Endothelial cell of umbilical vein (primary cell): ENCODE results near the gene CD164L2. TPM values are rescaled to one million over a fixed set of nuclear protein-coding genes. Genes with fewer than 3 reads are reported as not detected.

Experiments used
- BruUV-seq: library from RNA; stranded (reverse); fragments of 400-500 nt; replicated peaks from 2 replicates; lab custom pipeline; 2021; lab: Mats Ljungman, UMichigan
- CTCF ChIA-PET: fragments of 300-600, 350-600 bp; sonication (Branson Sonifier 250); formaldehyde crosslinking; loops from one replicate; lab custom pipeline; 2021; ENCODE audit warnings: antibody characterized with exemption, inconsistent platforms; lab: Charles Lee
- POLR2A ChIA-PET: fragments of 300-600, 350-600 bp; sonication (Branson Sonifier 250); formaldehyde crosslinking; loops from one replicate; lab custom pipeline; 2021; ENCODE audit warnings: antibody characterized with exemption, inconsistent platforms; lab: Charles Lee
- DNase-seq: peaks from one replicate; pipeline ENCODE4 v3.0.0-alpha.2; 2011; ENCODE audit warnings: low read depth, low spot score
- FAIRE-seq: peaks from 2 replicates; lab custom pipeline; 2011; peaks lifted over from hg19 to GRCh38; lab: Jason Lieb, UNC
- H2AFZ ChIP-seq: 2 replicates; pipeline ENCODE4 v1.6.0; 2012; ENCODE audit warnings: low read depth, low read length, control low read depth, inconsistent platforms
- H3K27ac ChIP-seq: 2 replicates; pipeline ENCODE4 v1.5.1; 2011; ENCODE audit warnings: low read depth, mild to moderate bottlenecking, control low read depth, low read length, moderate library complexity; ENCODE audit not compliant: insufficient read depth
- H3K27me3 ChIP-seq, 2 experiments: 2 replicates each; pipeline versions ENCODE4 v1.6.0 to v1.6.1; 2011; ENCODE audit warnings: low read length in 2 of 2, mixed read lengths in 1 of 2; ENCODE audit not compliant: control insufficient read depth in 2 of 2, insufficient read depth in 2 of 2
- H3K36me3 ChIP-seq, 2 experiments: 2 replicates in 1 of 2; 3 replicates in 1 of 2; pipeline ENCODE4 v1.5.1; 2011; ENCODE audit warnings: low read length in 2 of 2, mild to moderate bottlenecking in 1 of 2, moderate library complexity in 1 of 2; ENCODE audit not compliant: control insufficient read depth in 2 of 2, insufficient read depth in 2 of 2; ENCODE audit errors: extremely low read depth in 1 of 2
- H3K4me1 ChIP-seq: 3 replicates; pipeline ENCODE4 v1.5.1; 2011; ENCODE audit warnings: mild to moderate bottlenecking, low read length; ENCODE audit not compliant: control insufficient read depth, insufficient read depth; ENCODE audit errors: extremely low read depth
- H3K4me2 ChIP-seq: 2 replicates; pipeline ENCODE4 v1.6.1; 2011; ENCODE audit warnings: low read length, control low read depth, mixed read lengths; ENCODE audit not compliant: insufficient read depth
- H3K4me3 ChIP-seq, 3 experiments: fragments of 200-600 bp in 1 of 3; sonication (generic), shearing (Covaris generic) in 1 of 3; replicated peaks in 1 of 3; 2 replicates each; pipeline ENCODE4 v1.5.1; 2011 to 2016; ENCODE audit warnings: control low read depth in 3 of 3, low read length in 3 of 3, mild to moderate bottlenecking in 2 of 3, inconsistent platforms in 1 of 3, low read depth in 1 of 3, moderate library complexity in 1 of 3; ENCODE audit not compliant: insufficient read depth in 1 of 3
- H3K79me2 ChIP-seq: 2 replicates; pipeline ENCODE4 v1.6.0; 2012; ENCODE audit warnings: low read length, inconsistent platforms; ENCODE audit not compliant: control insufficient read depth, insufficient read depth
- H3K9ac ChIP-seq: replicated peaks from 2 replicates; pipeline ENCODE3; 2011; ENCODE audit warnings: low read length, control low read depth; ENCODE audit not compliant: insufficient read depth; ENCODE audit errors: extremely low read depth
- H3K9me1 ChIP-seq: replicated peaks from 3 replicates; pipeline ENCODE4 v1.6.0; 2011; ENCODE audit warnings: mild to moderate bottlenecking, low read length; ENCODE audit not compliant: control insufficient read depth, insufficient read depth; ENCODE audit errors: extremely low read depth
- H3K9me3 ChIP-seq: replicated peaks from 2 replicates; pipeline ENCODE4 v1.5.1; 2012; ENCODE audit warnings: low read length, inconsistent platforms; ENCODE audit not compliant: control insufficient read depth, insufficient read depth
- H4K20me1 ChIP-seq: replicated peaks from 2 replicates; pipeline ENCODE3; 2011; ENCODE audit warnings: mild to moderate bottlenecking, low read length; ENCODE audit not compliant: control insufficient read depth, insufficient read depth; ENCODE audit errors: extremely low read depth
- EZH2 ChIP-seq: IDR thresholded peaks from 2 replicates; pipeline ENCODE4 v1.6.1; 2012; ENCODE audit warnings: borderline replicate concordance, low read depth, mild to moderate bottlenecking, moderate library complexity, low read length, inconsistent platforms; ENCODE audit not compliant: severe bottlenecking
- FOS ChIP-seq: IDR thresholded peaks from 2 replicates; pipeline ENCODE4 v1.6.1; 2011; ENCODE audit warnings: mild to moderate bottlenecking, low read length, moderate library complexity, borderline replicate concordance; ENCODE audit not compliant: insufficient read depth
- GATA2 ChIP-seq: IDR thresholded peaks from 2 replicates; pipeline ENCODE4 v1.7.0; 2011; ENCODE audit warnings: low read depth, mild to moderate bottlenecking, moderate library complexity, mixed read lengths, low read length; ENCODE audit not compliant: insufficient read length, insufficient read depth
- JUN ChIP-seq: IDR thresholded peaks from 2 replicates; pipeline ENCODE4 v1.6.1; 2011; ENCODE audit warnings: borderline replicate concordance, low read depth; ENCODE audit not compliant: insufficient read length, insufficient read depth
- MYC ChIP-seq: IDR thresholded peaks from one replicate; pipeline ENCODE4 v1.6.1; 2011; ENCODE audit warnings: mild to moderate bottlenecking, low read depth, low read length
- POLR2A ChIP-seq: IDR thresholded peaks from 2 replicates; pipeline ENCODE4 v1.6.1; 2012; ENCODE audit warnings: low read depth, mild to moderate bottlenecking, control low read depth, low read length
- POLR2AphosphoS5 ChIP-seq: IDR thresholded peaks from 2 replicates; pipeline ENCODE4 v1.6.1; 2012; ENCODE audit warnings: low read depth, mild to moderate bottlenecking, control low read depth, low read length, moderate library complexity; ENCODE audit not compliant: insufficient read depth
- dilution Hi-C: fragments of 300-500 bp; cut with MboI; formaldehyde crosslinking; loops from one replicate; pipeline ENCODE4 v1.15.0; 2019; ENCODE audit warnings: low sequenced_read_pairs; ENCODE audit not compliant: extremely low pct_ligation_motif_present
- intact Hi-C: fragments of 100-400 bp; cut with micrococcal nuclease; formaldehyde crosslinking; loops from one replicate; pipeline ENCODE4 v1.10.0; 2022
- polyA plus RNA-seq, 4 experiments: library from polyadenylated mRNA; depleted of rRNA in 3 of 4; stranded (reverse) in 3 of 4; unstranded in 1 of 4; fragments of >200 nt; gene quantifications; 2 replicates each; pipeline versions ENCODE4 v1.2.1 to v1.2.3, GENCODE V29; 2011 to 2012; ENCODE audit warnings: missing spikeins in 1 of 4
- total RNA-seq: library from RNA; stranded (reverse); gene quantifications from 2 replicates; pipeline ENCODE4 v1.2.3, GENCODE V29; 2021
- TF ChIP-seq, protein P1 (sequence below), 2 donors: IDR thresholded peaks; 1 replicate in 1 of 2; 2 replicates in 1 of 2; pipeline ENCODE4 v1.5.1; 2011; ENCODE audit warnings: low read length in 2 of 2, mild to moderate bottlenecking in 2 of 2, moderate library complexity in 2 of 2, control low read depth in 1 of 2, inconsistent platforms in 1 of 2, low read depth in 1 of 2; ENCODE audit not compliant: insufficient read depth in 1 of 2; ENCODE audit errors: extremely low read depth in 1 of 2
- TF ChIP-seq, protein P2 (sequence below): IDR thresholded peaks from 2 replicates; pipeline ENCODE4 v1.6.1; 2011; ENCODE audit not compliant: insufficient read depth, insufficient read length

CD164L2 gene
- total and polyA plus RNA-seq, 2 donors (not counting 3 experiments of a cell fraction or from before 2014, with no cell fraction given), result not detected

DNA sequence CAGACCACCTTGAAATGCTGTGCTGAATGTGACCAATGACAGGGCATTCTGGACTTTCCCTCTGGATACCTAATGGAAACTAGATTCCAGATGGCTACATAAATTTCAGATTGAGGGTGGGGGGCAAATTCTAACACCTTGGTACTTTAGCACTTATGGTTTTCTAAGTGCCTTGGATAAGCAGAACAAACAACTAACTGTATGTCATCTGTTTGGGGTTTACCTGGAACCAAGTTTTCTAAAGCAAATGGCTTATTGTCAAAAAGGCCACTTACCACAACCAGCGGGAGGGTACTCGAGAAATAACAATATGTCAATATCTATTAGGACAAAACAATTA lies 48.4 kb upstream of the CD164L2 start:
- intact Hi-C loops (no loop called here), dilution Hi-C loops (no loop called here)
- no peak for FAIRE-seq
- no peak overlapping the region for H2AFZ ChIP-seq
- no peak for DNase-seq
- H3K27me3 ChIP-seq, result no peaks in the 10 kb centered on the region
- no peaks in the 10 kb centered on the region for H3K9me1 ChIP-seq
- H3K4me3 ChIP-seq, result no peak overlapping the region
- H3K36me3 ChIP-seq, result peaks cover 6% of the 10 kb centered on the region in 2 experiments
- H3K9me3 ChIP-seq, result no peaks in the 10 kb centered on the region
- peak overlapping the region; percentile 91 for H3K4me2 ChIP-seq
- peak overlapping the region; percentile 92 for H3K27ac ChIP-seq
- peaks cover 54% of the 10 kb centered on the region for H3K79me2 ChIP-seq
- no peaks in the 10 kb centered on the region for H4K20me1 ChIP-seq
- peak overlapping the region; percentile 53 for H3K9ac ChIP-seq
- no peak for TF ChIP-seq GATA2
- TF ChIP-seq MYC, result no peak
- TF ChIP-seq, protein P1, sequence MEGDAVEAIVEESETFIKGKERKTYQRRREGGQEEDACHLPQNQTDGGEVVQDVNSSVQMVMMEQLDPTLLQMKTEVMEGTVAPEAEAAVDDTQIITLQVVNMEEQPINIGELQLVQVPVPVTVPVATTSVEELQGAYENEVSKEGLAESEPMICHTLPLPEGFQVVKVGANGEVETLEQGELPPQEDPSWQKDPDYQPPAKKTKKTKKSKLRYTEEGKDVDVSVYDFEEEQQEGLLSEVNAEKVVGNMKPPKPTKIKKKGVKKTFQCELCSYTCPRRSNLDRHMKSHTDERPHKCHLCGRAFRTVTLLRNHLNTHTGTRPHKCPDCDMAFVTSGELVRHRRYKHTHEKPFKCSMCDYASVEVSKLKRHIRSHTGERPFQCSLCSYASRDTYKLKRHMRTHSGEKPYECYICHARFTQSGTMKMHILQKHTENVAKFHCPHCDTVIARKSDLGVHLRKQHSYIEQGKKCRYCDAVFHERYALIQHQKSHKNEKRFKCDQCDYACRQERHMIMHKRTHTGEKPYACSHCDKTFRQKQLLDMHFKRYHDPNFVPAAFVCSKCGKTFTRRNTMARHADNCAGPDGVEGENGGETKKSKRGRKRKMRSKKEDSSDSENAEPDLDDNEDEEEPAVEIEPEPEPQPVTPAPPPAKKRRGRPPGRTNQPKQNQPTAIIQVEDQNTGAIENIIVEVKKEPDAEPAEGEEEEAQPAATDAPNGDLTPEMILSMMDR (IDR thresholded peaks at IDR 0.05; ENCODE audit: extremely low read depth in 1 of 2, insufficient read depth in 1 of 2, low read depth in 1 of 2, low read length in 2 of 2), result no peak
- TF ChIP-seq FOS, result no peak
- TF ChIP-seq POLR2AphosphoS5, result no peak
- no peak for TF ChIP-seq POLR2A
- TF ChIP-seq, protein P2, sequence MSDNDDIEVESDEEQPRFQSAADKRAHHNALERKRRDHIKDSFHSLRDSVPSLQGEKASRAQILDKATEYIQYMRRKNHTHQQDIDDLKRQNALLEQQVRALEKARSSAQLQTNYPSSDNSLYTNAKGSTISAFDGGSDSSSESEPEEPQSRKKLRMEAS, result no peak
- TF ChIP-seq JUN, result no peak
- TF ChIP-seq EZH2, result no peak
- CTCF ChIA-PET, result interaction anchor here (0.7 to 4.9 kb wide), 4 partner anchors 14 to 36 kb away, joined by 3 to 70 read pairs (median 3); no protein-coding TSS in a partner anchor
- peaks cover 60% of the 10 kb centered on the region for H3K4me1 ChIP-seq
- POLR2A ChIA-PET, result no interaction called here
- no TSS peak for BruUV-seq
